H1 (cell line): Measurements from ENCODE around the gene OR9A2. TPM values are rescaled to one million over a fixed set of nuclear protein-coding genes. Genes with fewer than 3 reads are reported as not detected.

Experiments
- CTCF ChIA-PET: fragments of 300-600 bp; sonication (Branson Sonifier 250); formaldehyde crosslinking; loops from one replicate; lab custom pipeline; 2021; ENCODE audit not compliant: partially characterized antibody; lab: Charles Lee
- POLR2A ChIA-PET: fragments of 300-600 bp; sonication (Branson Sonifier 250); formaldehyde crosslinking; loops from one replicate; lab custom pipeline; 2021; ENCODE audit warnings: inconsistent platforms; ENCODE audit not compliant: partially characterized antibody; lab: Charles Lee
- DNase-seq, 2 experiments: peaks; one replicate each; pipeline versions ENCODE4 v3.0.0 to v3.0.0-alpha.2; 2010 to 2022; ENCODE audit warnings: low spot score in 2 of 2, low read depth in 1 of 2, mixed read lengths in 1 of 2
- FAIRE-seq: peaks from 2 replicates; lab custom pipeline; 2011; peaks lifted over from hg19 to GRCh38; lab: Jason Lieb, UNC
- H2AFZ ChIP-seq: 2 replicates; pipeline ENCODE4 v1.8.1; 2012; ENCODE audit warnings: low read length, inconsistent platforms
- H2AK5ac ChIP-seq: 2 replicates; pipeline ENCODE4 v1.6.1; 2013; ENCODE audit warnings: low read depth, low read length
- H2BK120ac ChIP-seq: replicated peaks from 2 replicates; pipeline ENCODE3; 2013; ENCODE audit warnings: low read depth, low read length, inconsistent platforms
- H2BK12ac ChIP-seq: 2 replicates; pipeline ENCODE4 v1.6.1; 2013; ENCODE audit warnings: low read depth, low read length
- H2BK15ac ChIP-seq: 2 replicates; pipeline ENCODE4 v1.6.1; 2013; ENCODE audit warnings: low read length
- H2BK20ac ChIP-seq: 2 replicates; pipeline ENCODE4 v1.6.1; 2013; ENCODE audit warnings: low read length
- H2BK5ac ChIP-seq: 2 replicates; pipeline ENCODE4 v1.6.1; 2013; ENCODE audit warnings: low read depth, low read length
- H3K14ac ChIP-seq: 2 replicates; pipeline ENCODE4 v1.6.1; 2013; ENCODE audit warnings: inconsistent platforms; ENCODE audit not compliant: insufficient read length
- H3K18ac ChIP-seq: 2 replicates; pipeline ENCODE4 v1.6.1; 2013; ENCODE audit warnings: low read length; ENCODE audit errors: extremely low read depth
- H3K23ac ChIP-seq: 2 replicates; pipeline ENCODE4 v1.6.1; 2013; ENCODE audit warnings: inconsistent platforms; ENCODE audit not compliant: insufficient read length
- H3K23me2 ChIP-seq: 2 replicates; pipeline ENCODE4 v1.6.1; 2013; ENCODE audit warnings: low read depth, low read length
- H3K27ac ChIP-seq: 2 replicates; pipeline ENCODE4 v1.6.1; 2011; ENCODE audit warnings: low read depth, low read length, inconsistent platforms
- H3K27me3 ChIP-seq, 4 experiments: replicated peaks in 1 of 4; 1 replicate in 1 of 4; 2 replicates in 3 of 4; pipeline versions ENCODE4 v1.6.1 to v1.8.1; 2011 to 2013; ENCODE audit warnings: low read length in 3 of 4, mild to moderate bottlenecking in 3 of 4, inconsistent platforms in 2 of 4, mixed read lengths in 2 of 4, moderate library complexity in 1 of 4; ENCODE audit not compliant: control insufficient read depth in 3 of 4, insufficient read depth in 3 of 4; ENCODE audit errors: extremely low read depth in 1 of 4
- H3K36me3 ChIP-seq, 4 experiments: 2 replicates each; pipeline versions ENCODE4 v1.6.1 to v1.8.1; 2011 to 2013; ENCODE audit warnings: mild to moderate bottlenecking in 4 of 4, low read length in 3 of 4, moderate library complexity in 2 of 4, control low read depth in 1 of 4, inconsistent platforms in 1 of 4; ENCODE audit not compliant: insufficient read depth in 4 of 4, control insufficient read depth in 2 of 4
- H3K4ac ChIP-seq: replicated peaks from 2 replicates; pipeline ENCODE3; 2013; ENCODE audit warnings: low read length, low read depth, mixed read lengths, inconsistent platforms; ENCODE audit not compliant: insufficient read length
- H3K4me1 ChIP-seq, 4 experiments: replicated peaks in 1 of 4; 1 replicate in 1 of 4; 2 replicates in 3 of 4; pipeline versions ENCODE4 v1.6.1 to v1.8.1; 2011 to 2013; ENCODE audit warnings: low read length in 3 of 4, inconsistent platforms in 2 of 4, mixed read lengths in 1 of 4; ENCODE audit not compliant: insufficient read depth in 4 of 4, control insufficient read depth in 3 of 4
- H3K4me2 ChIP-seq, 2 experiments: 2 replicates each; pipeline versions ENCODE4 v1.6.1 to v1.8.1; 2011 to 2013; ENCODE audit warnings: low read depth in 2 of 2, low read length in 2 of 2, control low read depth in 1 of 2, inconsistent platforms in 1 of 2, mild to moderate bottlenecking in 1 of 2; ENCODE audit not compliant: insufficient read depth in 1 of 2
- H3K4me3 ChIP-seq, 4 experiments: fragments of 200-600, 300-600 bp in 1 of 4; sonication (generic), shearing (Covaris generic), sonication (Bioruptor Twin) in 1 of 4; 2 replicates each; pipeline versions ENCODE4 v1.5.1 to v1.8.1; 2011 to 2016; ENCODE audit warnings: low read length in 4 of 4, low read depth in 3 of 4, control low read depth in 2 of 4, inconsistent platforms in 2 of 4, mild to moderate bottlenecking in 2 of 4, mixed read lengths in 1 of 4, moderate library complexity in 1 of 4; ENCODE audit not compliant: insufficient read depth in 2 of 4; ENCODE audit errors: extremely low read depth in 1 of 4
- H3K56ac ChIP-seq: replicated peaks from 2 replicates; pipeline ENCODE3; 2013; ENCODE audit warnings: low read depth, mild to moderate bottlenecking, mixed read lengths, low read length, inconsistent platforms; ENCODE audit not compliant: insufficient read length
- H3K79me1 ChIP-seq: 2 replicates; pipeline ENCODE4 v1.6.1; 2013; ENCODE audit warnings: low read depth, low read length, control low read depth
- H3K79me2 ChIP-seq, 2 experiments: 2 replicates each; pipeline versions ENCODE4 v1.6.1 to v1.8.1; 2012 to 2013; ENCODE audit warnings: low read length in 2 of 2, mild to moderate bottlenecking in 2 of 2, inconsistent platforms in 1 of 2; ENCODE audit not compliant: insufficient read depth in 2 of 2, control insufficient read depth in 1 of 2
- H3K9ac ChIP-seq, 4 experiments: replicated peaks in 1 of 4; 1 replicate in 1 of 4; 2 replicates in 3 of 4; pipeline versions ENCODE4 v1.6.1 to v1.8.1; 2011 to 2013; ENCODE audit warnings: low read depth in 3 of 4, low read length in 3 of 4, control low read depth in 2 of 4, mild to moderate bottlenecking in 2 of 4, moderate library complexity in 2 of 4, inconsistent platforms in 1 of 4; ENCODE audit errors: extremely low read depth in 1 of 4
- H3K9me3 ChIP-seq, 2 experiments: 2 replicates each; pipeline versions ENCODE4 v1.6.1 to v1.8.1; 2012 to 2013; ENCODE audit warnings: mild to moderate bottlenecking in 2 of 2, moderate library complexity in 2 of 2, control low read depth in 1 of 2, inconsistent platforms in 1 of 2, low read depth in 1 of 2, low read length in 1 of 2, mixed read lengths in 1 of 2; ENCODE audit not compliant: insufficient read depth in 2 of 2
- H4K20me1 ChIP-seq, 2 experiments: replicated peaks in 1 of 2; 2 replicates each; pipeline versions ENCODE3 to v1.8.1; 2011 to 2013; ENCODE audit warnings: inconsistent platforms in 2 of 2, low read length in 2 of 2, mild to moderate bottlenecking in 1 of 2; ENCODE audit not compliant: insufficient read depth in 2 of 2, control insufficient read depth in 1 of 2
- H4K5ac ChIP-seq: 2 replicates; pipeline ENCODE4 v1.6.1; 2013; ENCODE audit warnings: low read length, low read depth, mixed read lengths, inconsistent platforms; ENCODE audit not compliant: insufficient read length
- H4K8ac ChIP-seq: 2 replicates; pipeline ENCODE4 v1.8.0; 2013; ENCODE audit warnings: mild to moderate bottlenecking, moderate library complexity, low read length, inconsistent platforms; ENCODE audit not compliant: insufficient read depth; ENCODE audit errors: extremely low read depth
- H4K91ac ChIP-seq: replicated peaks from 2 replicates; pipeline ENCODE3; 2013; ENCODE audit warnings: low read length, mixed read lengths, inconsistent platforms; ENCODE audit not compliant: insufficient read length
- CTBP2 ChIP-seq: IDR thresholded peaks from 2 replicates; pipeline ENCODE4 v1.7.0; 2011; ENCODE audit warnings: borderline replicate concordance, mild to moderate bottlenecking, moderate library complexity, mixed read lengths, low read length; ENCODE audit not compliant: insufficient read depth, insufficient read length
- GABPA ChIP-seq: IDR thresholded peaks from 2 replicates; pipeline ENCODE4 v1.6.1; 2011; ENCODE audit warnings: mild to moderate bottlenecking, low read length, moderate library complexity, borderline replicate concordance; ENCODE audit not compliant: insufficient read depth
- polyA plus RNA-seq, 7 experiments: library from polyadenylated mRNA; depleted of rRNA in 3 of 7; stranded (reverse) in 5 of 7; unstranded in 2 of 7; fragments of >200 nt in 5 of 7; fragments of 200-250 nt in 2 of 7; gene quantifications; 1 replicate in 5 of 7; 2 replicates in 1 of 7; 4 replicates in 1 of 7; pipeline versions ENCODE4 v1.2.1 to v1.2.3, GENCODE V29; 2011 to 2013; ENCODE audit warnings: missing spikeins in 2 of 7, mixed read lengths in 2 of 7
- total RNA-seq: library from RNA; stranded (reverse); fragmentation: NEBNext Ultra II Directional; extraction: Animal tissue kit (Norgen Biotek cat#: 25700); gene quantifications from 2 replicates; pipeline ENCODE4 v1.2.1, GENCODE V29; 2021

OR9A2 gene
- total and polyA plus RNA-seq, 2 of the 8 experiments (the other 6 are each of a cell fraction or from before 2014, with no cell fraction given), result not detected

- Histone ChIP-seq H3K18ac (no peak overlapping the region), H4K8ac (no peak overlapping the region), H2BK5ac (no peak overlapping the region), H3K9me3 (no peaks in the 10 kb centered on the region), H3K27me3 (no peaks in the 10 kb centered on the region), H3K36me3 (no peaks in the 10 kb centered on the region), H2BK20ac (no peak overlapping the region), H3K4ac (no peak overlapping the region), H4K5ac (no peak overlapping the region), H3K4me2 (no peak overlapping the region), H4K91ac (no peak overlapping the region), H3K4me3 (no peak overlapping the region), H3K23me2 (no peaks in the 10 kb centered on the region), H3K79me1 (no peaks in the 10 kb centered on the region), H2BK120ac (no peak overlapping the region), H3K27ac (no peak overlapping the region), H2AK5ac (no peak overlapping the region), H3K4me1 (no peaks in the 10 kb centered on the region), H4K20me1 (no peaks in the 10 kb centered on the region), H2BK12ac (no peak overlapping the region), H3K23ac (no peak overlapping the region), H3K14ac (no peak overlapping the region), H3K79me2 (no peaks in the 10 kb centered on the region)
- CTCF ChIA-PET, result interaction anchor here (1.2 to 1.7 kb wide), 2 partner anchors 19 to 192 kb away, joined by 3 to 11 read pairs; no protein-coding TSS in a partner anchor
- DNase-seq, result no peak
- TF ChIP-seq GABPA, result no peak
- no peak for TF ChIP-seq CTBP2
- TF ChIP-seq, all 59 proteins: peak for 0
- POLR2A ChIA-PET, result no interaction called here
- Histone ChIP-seq H2BK15ac (no peak overlapping the region), H3K56ac (no peak overlapping the region), H3K9ac (no peak overlapping the region), H2AFZ (no peak overlapping the region)
- no peak for FAIRE-seq
Measured at GRCh38 chr7:143023047-143023446, 3.9 kb downstream of the OR9A2 start.
